ENCODE results near the gene GPR25.

GPR25 gene

GRCh38 chr1:200899451-200899915 is 26.7 kb downstream of the GPR25 start:
- Histone ChIP-seq H3K79me2 (ENCODE audit: insufficient read depth, low read length) (no peaks in the 10 kb centered on the region), H3K4me1 (ENCODE audit: insufficient read depth, low read length, poor library complexity, severe bottlenecking) (peaks cover 56% of the 10 kb centered on the region), H2AFZ (ENCODE audit: low read length) (no peak overlapping the region; the same call in 1 of the 2 replicates), H3F3A (ENCODE audit: low read depth) (no peaks in the 10 kb centered on the region), H4K20me1 (ENCODE audit: insufficient read depth, low read length, poor library complexity, severe bottlenecking) (no peaks in the 10 kb centered on the region), H3K9ac (ENCODE audit: low read depth, low read length, poor library complexity, severe bottlenecking) (peak overlapping the region; percentile 48), H3K27me3 (ENCODE audit: insufficient read depth, low read length, poor library complexity, severe bottlenecking) (no peaks in the 10 kb centered on the region), H3K9me3 (ENCODE audit: insufficient read depth, low read depth, low read length) (no peaks in the 10 kb centered on the region), H3K4me2 (ENCODE audit: low read depth, low read length, poor library complexity, severe bottlenecking) (peak overlapping the region; percentile 25), H3K9me2 (replicated peaks; ENCODE audit: low read depth, low read length) (no peaks in the 10 kb centered on the region), H3K4me3 (ENCODE audit: low read length, poor library complexity, severe bottlenecking) (no peak overlapping the region), H3K36me3 (ENCODE audit: insufficient read depth, low read length) (no peaks in the 10 kb centered on the region)
- TF ChIP-seq, protein P1, sequence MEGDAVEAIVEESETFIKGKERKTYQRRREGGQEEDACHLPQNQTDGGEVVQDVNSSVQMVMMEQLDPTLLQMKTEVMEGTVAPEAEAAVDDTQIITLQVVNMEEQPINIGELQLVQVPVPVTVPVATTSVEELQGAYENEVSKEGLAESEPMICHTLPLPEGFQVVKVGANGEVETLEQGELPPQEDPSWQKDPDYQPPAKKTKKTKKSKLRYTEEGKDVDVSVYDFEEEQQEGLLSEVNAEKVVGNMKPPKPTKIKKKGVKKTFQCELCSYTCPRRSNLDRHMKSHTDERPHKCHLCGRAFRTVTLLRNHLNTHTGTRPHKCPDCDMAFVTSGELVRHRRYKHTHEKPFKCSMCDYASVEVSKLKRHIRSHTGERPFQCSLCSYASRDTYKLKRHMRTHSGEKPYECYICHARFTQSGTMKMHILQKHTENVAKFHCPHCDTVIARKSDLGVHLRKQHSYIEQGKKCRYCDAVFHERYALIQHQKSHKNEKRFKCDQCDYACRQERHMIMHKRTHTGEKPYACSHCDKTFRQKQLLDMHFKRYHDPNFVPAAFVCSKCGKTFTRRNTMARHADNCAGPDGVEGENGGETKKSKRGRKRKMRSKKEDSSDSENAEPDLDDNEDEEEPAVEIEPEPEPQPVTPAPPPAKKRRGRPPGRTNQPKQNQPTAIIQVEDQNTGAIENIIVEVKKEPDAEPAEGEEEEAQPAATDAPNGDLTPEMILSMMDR (conservative IDR thresholded peaks at IDR 0.05; ENCODE audit: low read length) = no peak
- TF ChIP-seq EZH2phosphoT487 (IDR thresholded peaks at IDR 0.05; ENCODE audit: borderline replicate concordance) = no peak

DNA sequence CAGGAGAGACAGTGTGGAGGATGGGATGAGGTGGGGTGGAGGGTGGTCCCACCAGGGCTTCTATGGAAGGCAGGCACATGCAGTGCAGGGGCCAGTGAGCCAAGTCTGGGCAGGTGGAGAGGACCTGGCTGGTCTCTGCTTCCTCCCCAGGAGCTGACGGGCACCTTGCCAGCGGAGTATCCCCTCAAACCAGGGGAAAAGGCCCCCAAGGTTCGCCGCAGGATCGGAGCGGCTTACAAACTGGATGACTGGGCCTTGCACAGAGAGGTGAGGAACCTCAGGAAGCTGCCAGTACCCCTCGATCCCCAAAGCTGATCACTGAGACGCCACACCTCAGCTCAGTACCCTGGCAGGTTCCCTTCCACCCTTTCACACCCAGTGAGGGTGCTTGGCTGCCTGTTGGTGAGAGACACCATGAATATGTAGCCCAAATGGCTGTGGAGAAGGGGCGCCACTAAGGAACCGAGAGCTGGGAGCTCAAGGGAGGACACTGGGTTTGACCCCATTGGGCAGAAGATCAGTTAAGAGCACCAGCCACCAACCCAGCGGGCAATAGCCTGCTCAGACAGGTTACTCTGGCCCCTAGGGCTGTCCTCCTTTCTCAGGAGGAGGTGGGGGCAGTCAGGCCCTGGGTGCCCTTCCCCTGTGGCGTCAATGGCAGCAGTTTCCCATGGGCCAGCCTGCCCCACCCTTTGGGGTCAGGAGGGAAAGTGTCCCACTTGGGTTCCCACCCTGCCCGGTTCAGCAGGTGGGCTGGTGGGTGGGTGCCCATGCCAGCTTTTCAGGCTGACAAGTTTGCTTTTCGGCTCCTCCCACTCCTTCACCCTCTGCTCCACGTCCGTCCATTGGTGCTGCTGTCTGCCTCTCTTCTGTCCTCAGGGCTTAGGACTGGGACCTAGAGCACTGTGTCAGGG is 27.4 kb downstream of the GPR25 start:
- H3K4me1 ChIP-seq (ENCODE audit: insufficient read depth, low read length, poor library complexity, severe bottlenecking) = peaks cover 60% of the 10 kb centered on the region
- H3K4me3 ChIP-seq (ENCODE audit: low read length, poor library complexity, severe bottlenecking) = no peak overlapping the region
- no peaks in the 10 kb centered on the region for H3K9me3 ChIP-seq (ENCODE audit: insufficient read depth, low read depth, low read length)
- no peaks in the 10 kb centered on the region for H3K36me3 ChIP-seq (ENCODE audit: insufficient read depth, low read length)
- H3K79me2 ChIP-seq (ENCODE audit: insufficient read depth, low read length) = no peaks in the 10 kb centered on the region
- no peaks in the 10 kb centered on the region for H3K9me2 ChIP-seq (replicated peaks; ENCODE audit: low read depth, low read length)
- H3K4me2 ChIP-seq (ENCODE audit: low read depth, low read length, poor library complexity, severe bottlenecking) = peak overlapping the region; percentile 25
- H3K9ac ChIP-seq (ENCODE audit: low read depth, low read length, poor library complexity, severe bottlenecking) = peak overlapping the region; percentile 48
- no peaks in the 10 kb centered on the region for H4K20me1 ChIP-seq (ENCODE audit: insufficient read depth, low read length, poor library complexity, severe bottlenecking)
- H2AFZ ChIP-seq (ENCODE audit: low read length) = no peak overlapping the region
- no peaks in the 10 kb centered on the region for H3K27me3 ChIP-seq (ENCODE audit: insufficient read depth, low read length, poor library complexity, severe bottlenecking)
- no peak for TF ChIP-seq EZH2phosphoT487 (IDR thresholded peaks at IDR 0.05; ENCODE audit: borderline replicate concordance)
- TF ChIP-seq, protein P1 (conservative IDR thresholded peaks at IDR 0.05; ENCODE audit: low read length) = no peak
- H3F3A ChIP-seq (ENCODE audit: low read depth) = no peaks in the 10 kb centered on the region

GRCh38 chr1:200900877-200901276 is 28.1 kb downstream of the GPR25 start:
- Histone ChIP-seq H3K4me2 (ENCODE audit: low read depth, low read length, poor library complexity, severe bottlenecking) (no peak overlapping the region), H3K27me3 (ENCODE audit: insufficient read depth, low read length, poor library complexity, severe bottlenecking) (no peaks in the 10 kb centered on the region), H3K4me1 (ENCODE audit: insufficient read depth, low read length, poor library complexity, severe bottlenecking) (peaks cover 58% of the 10 kb centered on the region), H3F3A (ENCODE audit: low read depth) (peaks cover 2% of the 10 kb centered on the region; the same call in 1 of the 2 replicates), H3K36me3 (ENCODE audit: insufficient read depth, low read length) (no peaks in the 10 kb centered on the region), H3K79me2 (ENCODE audit: insufficient read depth, low read length) (no peaks in the 10 kb centered on the region), H2AFZ (ENCODE audit: low read length) (no peak overlapping the region), H3K9ac (ENCODE audit: low read depth, low read length, poor library complexity, severe bottlenecking) (no peak overlapping the region), H3K9me3 (ENCODE audit: insufficient read depth, low read depth, low read length) (no peaks in the 10 kb centered on the region), H4K20me1 (ENCODE audit: insufficient read depth, low read length, poor library complexity, severe bottlenecking) (no peaks in the 10 kb centered on the region), H3K9me2 (replicated peaks; ENCODE audit: low read depth, low read length) (no peaks in the 10 kb centered on the region), H3K4me3 (ENCODE audit: low read length, poor library complexity, severe bottlenecking) (no peak overlapping the region)
- no peak for TF ChIP-seq EZH2phosphoT487 (IDR thresholded peaks at IDR 0.05; ENCODE audit: borderline replicate concordance)
- TF ChIP-seq, protein P1 (conservative IDR thresholded peaks at IDR 0.05; ENCODE audit: low read length) = no peak
